IPS-20b (cell line): ENCODE results near the gene CRADD.
"Not testable (repeated sequence)": the region's sequence is repeated elsewhere in the genome, so short reads cannot be mapped to it uniquely, and the experiment has no call there.

Experiments used
- H3K27ac ChIP-seq: one replicate; pipeline ENCODE4 v1.5.1; 2013; ENCODE audit warnings: low read length
- H3K27me3 ChIP-seq: 2 replicates; pipeline ENCODE4 v1.6.1; 2013; ENCODE audit warnings: mild to moderate bottlenecking, low read length, inconsistent platforms; ENCODE audit not compliant: insufficient read depth
- H3K36me3 ChIP-seq: 2 replicates; pipeline ENCODE4 v1.6.1; 2013; ENCODE audit warnings: low read depth, mild to moderate bottlenecking, inconsistent platforms, low read length, moderate library complexity; ENCODE audit not compliant: insufficient read depth
- H3K4me1 ChIP-seq: 2 replicates; pipeline ENCODE4 v1.6.1; 2013; ENCODE audit warnings: mild to moderate bottlenecking, control low read depth, inconsistent platforms, low read length, moderate library complexity; ENCODE audit not compliant: insufficient read depth
- H3K4me3 ChIP-seq: 2 replicates; pipeline ENCODE4 v1.5.1; 2013; ENCODE audit warnings: mild to moderate bottlenecking, low read length, inconsistent platforms
- H3K9ac ChIP-seq: 2 replicates; pipeline ENCODE4 v1.6.1; 2013; ENCODE audit warnings: low read depth, mild to moderate bottlenecking, inconsistent platforms, low read length, moderate library complexity
- H3K9me3 ChIP-seq: 2 replicates; pipeline ENCODE4 v1.6.1; 2013; ENCODE audit warnings: mild to moderate bottlenecking, low read depth, low read length, inconsistent platforms; ENCODE audit not compliant: insufficient read depth

The CRADD gene

GRCh38 chr12:93793983-93794382 lies 116.8 kb downstream of the CRADD start:
- no peaks in the 10 kb centered on the region for H3K27me3 ChIP-seq

GRCh38 chr12:93794738-93795137 lies 117.6 kb downstream of the CRADD start:
- H3K36me3 ChIP-seq = no peaks in the 10 kb centered on the region
- no peak overlapping the region for H3K9ac ChIP-seq
- H3K27ac ChIP-seq = no peak overlapping the region
- H3K9me3 ChIP-seq = no peaks in the 10 kb centered on the region
- H3K27me3 ChIP-seq = no peaks in the 10 kb centered on the region
- no peak overlapping the region for H3K4me3 ChIP-seq
- H3K4me1 ChIP-seq = peaks cover 14% of the 10 kb centered on the region

More at GRCh38 chr12:93793983-93794382, 116.8 kb downstream of the CRADD start:
- no peaks in the 10 kb centered on the region for H3K36me3 ChIP-seq
- no peak overlapping the region for H3K9ac ChIP-seq
- H3K4me3 ChIP-seq = no peak overlapping the region
- no peak overlapping the region for H3K27ac ChIP-seq
- peaks cover 11% of the 10 kb centered on the region for H3K4me1 ChIP-seq
- H3K9me3 ChIP-seq = no peaks in the 10 kb centered on the region

GRCh38 chr12:93795352-93795751 lies 118.2 kb downstream of the CRADD start:
- H3K4me1 ChIP-seq = peaks cover 11% of the 10 kb centered on the region
- no peaks in the 10 kb centered on the region for H3K9me3 ChIP-seq
- H3K27ac ChIP-seq = no peak overlapping the region
- no peak overlapping the region for H3K9ac ChIP-seq
- H3K27me3 ChIP-seq = no peaks in the 10 kb centered on the region
- H3K36me3 ChIP-seq = no peaks in the 10 kb centered on the region
- H3K4me3 ChIP-seq = no peak overlapping the region

- no peaks in the 10 kb centered on the region for H3K27me3 ChIP-seq
- H3K36me3 ChIP-seq = no peaks in the 10 kb centered on the region
- peaks cover 11% of the 10 kb centered on the region for H3K4me1 ChIP-seq
- no peak overlapping the region for H3K9ac ChIP-seq
- no peaks in the 10 kb centered on the region for H3K9me3 ChIP-seq
- no peak overlapping the region for H3K4me3 ChIP-seq
- no peak overlapping the region for H3K27ac ChIP-seq
Measured at GRCh38 chr12:93796729-93797128, 119.6 kb downstream of the CRADD start.

GRCh38 chr12:93798279-93799151 lies 121.3 kb downstream of the CRADD start:
- H3K27ac ChIP-seq = no peak overlapping the region
- H3K9ac ChIP-seq = no peak overlapping the region
- no peak overlapping the region for H3K4me3 ChIP-seq
- no peaks in the 10 kb centered on the region for H3K36me3 ChIP-seq
- H3K9me3 ChIP-seq = no peaks in the 10 kb centered on the region
- no peaks in the 10 kb centered on the region for H3K27me3 ChIP-seq
- peaks cover 19% of the 10 kb centered on the region for H3K4me1 ChIP-seq

- not testable (repeated sequence) for H3K9me3 ChIP-seq, H3K9ac ChIP-seq, H3K27ac ChIP-seq, H3K36me3 ChIP-seq, H3K4me3 ChIP-seq, H3K27me3 ChIP-seq
- H3K4me1 ChIP-seq = peaks cover 22% of the 10 kb centered on the region
Measured at GRCh38 chr12:93801666-93802065, 124.5 kb downstream of the CRADD start.

GRCh38 chr12:93802293-93802692 lies 125.1 kb downstream of the CRADD start:
- no peak overlapping the region for H3K4me3 ChIP-seq
- H3K36me3 ChIP-seq = no peaks in the 10 kb centered on the region
- H3K27ac ChIP-seq = no peak overlapping the region

GRCh38 chr12:93802698-93803423 lies 125.7 kb downstream of the CRADD start:
- H3K27ac ChIP-seq = no peak overlapping the region
- no peak overlapping the region for H3K9ac ChIP-seq
- peaks cover 22% of the 10 kb centered on the region for H3K4me1 ChIP-seq
- no peaks in the 10 kb centered on the region for H3K27me3 ChIP-seq
- H3K9me3 ChIP-seq = no peaks in the 10 kb centered on the region
- no peaks in the 10 kb centered on the region for H3K36me3 ChIP-seq
- H3K4me3 ChIP-seq = peak overlapping the region; percentile 14; the same call in 1 of the 2 replicates

More at GRCh38 chr12:93802293-93802692, 125.1 kb downstream of the CRADD start:
- Histone ChIP-seq H3K4me1 (peaks cover 22% of the 10 kb centered on the region), H3K27me3 (no peaks in the 10 kb centered on the region), H3K9ac (no peak overlapping the region), H3K9me3 (no peaks in the 10 kb centered on the region)

- H3K36me3 ChIP-seq = no peaks in the 10 kb centered on the region
- H3K9ac ChIP-seq = no peak overlapping the region
- peaks cover 20% of the 10 kb centered on the region for H3K4me1 ChIP-seq
- H3K9me3 ChIP-seq = no peaks in the 10 kb centered on the region
- no peak overlapping the region for H3K27ac ChIP-seq
- no peaks in the 10 kb centered on the region for H3K27me3 ChIP-seq
- H3K4me3 ChIP-seq = peak overlapping the region; percentile 14; the same call in 1 of the 2 replicates
Measured at GRCh38 chr12:93803424-93803807, 126.2 kb downstream of the CRADD start.

GRCh38 chr12:93804392-93805179 lies 127.4 kb downstream of the CRADD start:
- no peaks in the 10 kb centered on the region for H3K36me3 ChIP-seq
- no peak overlapping the region for H3K4me3 ChIP-seq
- H3K9me3 ChIP-seq = no peaks in the 10 kb centered on the region
- H3K27me3 ChIP-seq = no peaks in the 10 kb centered on the region
- no peak overlapping the region for H3K9ac ChIP-seq
- H3K27ac ChIP-seq = no peak overlapping the region
- H3K4me1 ChIP-seq = peaks cover 11% of the 10 kb centered on the region; the same call in 1 of the 2 replicates

- no peak overlapping the region for H3K27ac ChIP-seq
- no peak overlapping the region for H3K9ac ChIP-seq
- peaks cover 14% of the 10 kb centered on the region; the same call in 1 of the 2 replicates for H3K4me1 ChIP-seq
- H3K36me3 ChIP-seq = no peaks in the 10 kb centered on the region
- no peaks in the 10 kb centered on the region for H3K9me3 ChIP-seq
- H3K27me3 ChIP-seq = no peaks in the 10 kb centered on the region
- H3K4me3 ChIP-seq = no peak overlapping the region
Measured at GRCh38 chr12:93805736-93806141, 128.6 kb downstream of the CRADD start.
